Measurements from ENCODE around the gene GLRX5. TPM values are rescaled to one million over a fixed set of nuclear protein-coding genes. Genes with fewer than 3 reads are reported as not detected.

The GLRX5 gene
- total and polyA plus RNA-seq, 2 experiments from 2014 or later = 91.4 to 130 TPM

DNA sequence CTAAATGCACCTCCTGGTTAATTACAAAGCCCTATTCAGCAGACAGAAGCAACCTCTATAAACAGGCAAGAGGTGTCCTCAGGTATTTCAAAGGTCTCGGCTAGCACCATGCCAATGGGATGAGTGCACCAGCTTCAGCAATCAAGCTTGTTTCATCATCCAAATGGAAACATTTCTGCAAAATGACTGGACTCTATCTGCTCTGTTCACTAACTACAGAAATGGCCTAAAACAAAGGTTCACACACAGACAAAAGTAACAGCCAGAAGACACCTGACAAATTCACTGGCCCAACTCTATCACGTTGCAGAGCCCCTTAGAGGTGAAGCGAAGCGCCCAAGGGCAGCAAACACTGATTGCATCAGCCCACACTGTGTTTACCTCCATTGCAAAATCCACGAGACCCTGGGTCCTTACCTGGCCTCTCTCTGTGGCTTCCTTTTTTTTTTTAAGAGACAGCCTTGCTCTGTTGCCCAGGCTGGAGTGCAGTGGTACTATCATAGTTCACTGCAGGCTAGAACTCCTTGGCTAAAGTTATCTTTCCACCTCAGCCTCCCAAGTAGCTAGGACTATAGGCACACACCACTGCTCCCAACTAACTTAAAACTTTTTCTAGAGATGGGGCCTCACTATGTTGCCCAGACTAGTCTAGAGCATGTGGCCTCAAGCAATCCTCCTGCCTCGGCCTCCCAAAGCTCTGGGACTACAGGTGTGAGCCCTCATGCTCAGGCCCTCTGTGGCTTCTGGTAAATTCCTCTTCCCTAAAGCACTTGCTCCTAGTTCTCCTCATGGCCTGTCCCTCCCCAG, 9.9 kb upstream of the GLRX5 start:
- no peaks in the 10 kb centered on the region for H3K27me3 ChIP-seq (ENCODE audit: insufficient read depth)
- peaks cover 16% of the 10 kb centered on the region for H4K20me1 ChIP-seq (replicated peaks; ENCODE audit: insufficient read depth)
- H3K27ac ChIP-seq (ENCODE audit: low read depth) = no peak overlapping the region
- peaks cover 15% of the 10 kb centered on the region for H3K4me1 ChIP-seq (ENCODE audit: insufficient read depth)
- DNase-seq (ENCODE audit: low spot score) (no peak), ATAC-seq (no peak)
- H3K79me2 ChIP-seq (replicated peaks; ENCODE audit: insufficient read depth) = peaks cover 10% of the 10 kb centered on the region
- Mint-ChIP-seq H3K27me3 (ENCODE audit: insufficient read depth, low read depth, poor library complexity) (peaks cover 7% of the 10 kb centered on the region), H3K36me3 (ENCODE audit: low read depth) (peaks cover 2% of the 10 kb centered on the region; the same call in 1 of the 3 replicates), H3K9me3 (no peaks in the 10 kb centered on the region), H3K27ac (peak overlapping the region; percentile 89), H3K4me3 (no peak overlapping the region), H3K4me1 (peaks cover 30% of the 10 kb centered on the region)
- TF ChIP-seq NANOG (IDR thresholded peaks at IDR 0.05; ENCODE audit: borderline replicate concordance) = no peak
- TF ChIP-seq, protein P1, sequence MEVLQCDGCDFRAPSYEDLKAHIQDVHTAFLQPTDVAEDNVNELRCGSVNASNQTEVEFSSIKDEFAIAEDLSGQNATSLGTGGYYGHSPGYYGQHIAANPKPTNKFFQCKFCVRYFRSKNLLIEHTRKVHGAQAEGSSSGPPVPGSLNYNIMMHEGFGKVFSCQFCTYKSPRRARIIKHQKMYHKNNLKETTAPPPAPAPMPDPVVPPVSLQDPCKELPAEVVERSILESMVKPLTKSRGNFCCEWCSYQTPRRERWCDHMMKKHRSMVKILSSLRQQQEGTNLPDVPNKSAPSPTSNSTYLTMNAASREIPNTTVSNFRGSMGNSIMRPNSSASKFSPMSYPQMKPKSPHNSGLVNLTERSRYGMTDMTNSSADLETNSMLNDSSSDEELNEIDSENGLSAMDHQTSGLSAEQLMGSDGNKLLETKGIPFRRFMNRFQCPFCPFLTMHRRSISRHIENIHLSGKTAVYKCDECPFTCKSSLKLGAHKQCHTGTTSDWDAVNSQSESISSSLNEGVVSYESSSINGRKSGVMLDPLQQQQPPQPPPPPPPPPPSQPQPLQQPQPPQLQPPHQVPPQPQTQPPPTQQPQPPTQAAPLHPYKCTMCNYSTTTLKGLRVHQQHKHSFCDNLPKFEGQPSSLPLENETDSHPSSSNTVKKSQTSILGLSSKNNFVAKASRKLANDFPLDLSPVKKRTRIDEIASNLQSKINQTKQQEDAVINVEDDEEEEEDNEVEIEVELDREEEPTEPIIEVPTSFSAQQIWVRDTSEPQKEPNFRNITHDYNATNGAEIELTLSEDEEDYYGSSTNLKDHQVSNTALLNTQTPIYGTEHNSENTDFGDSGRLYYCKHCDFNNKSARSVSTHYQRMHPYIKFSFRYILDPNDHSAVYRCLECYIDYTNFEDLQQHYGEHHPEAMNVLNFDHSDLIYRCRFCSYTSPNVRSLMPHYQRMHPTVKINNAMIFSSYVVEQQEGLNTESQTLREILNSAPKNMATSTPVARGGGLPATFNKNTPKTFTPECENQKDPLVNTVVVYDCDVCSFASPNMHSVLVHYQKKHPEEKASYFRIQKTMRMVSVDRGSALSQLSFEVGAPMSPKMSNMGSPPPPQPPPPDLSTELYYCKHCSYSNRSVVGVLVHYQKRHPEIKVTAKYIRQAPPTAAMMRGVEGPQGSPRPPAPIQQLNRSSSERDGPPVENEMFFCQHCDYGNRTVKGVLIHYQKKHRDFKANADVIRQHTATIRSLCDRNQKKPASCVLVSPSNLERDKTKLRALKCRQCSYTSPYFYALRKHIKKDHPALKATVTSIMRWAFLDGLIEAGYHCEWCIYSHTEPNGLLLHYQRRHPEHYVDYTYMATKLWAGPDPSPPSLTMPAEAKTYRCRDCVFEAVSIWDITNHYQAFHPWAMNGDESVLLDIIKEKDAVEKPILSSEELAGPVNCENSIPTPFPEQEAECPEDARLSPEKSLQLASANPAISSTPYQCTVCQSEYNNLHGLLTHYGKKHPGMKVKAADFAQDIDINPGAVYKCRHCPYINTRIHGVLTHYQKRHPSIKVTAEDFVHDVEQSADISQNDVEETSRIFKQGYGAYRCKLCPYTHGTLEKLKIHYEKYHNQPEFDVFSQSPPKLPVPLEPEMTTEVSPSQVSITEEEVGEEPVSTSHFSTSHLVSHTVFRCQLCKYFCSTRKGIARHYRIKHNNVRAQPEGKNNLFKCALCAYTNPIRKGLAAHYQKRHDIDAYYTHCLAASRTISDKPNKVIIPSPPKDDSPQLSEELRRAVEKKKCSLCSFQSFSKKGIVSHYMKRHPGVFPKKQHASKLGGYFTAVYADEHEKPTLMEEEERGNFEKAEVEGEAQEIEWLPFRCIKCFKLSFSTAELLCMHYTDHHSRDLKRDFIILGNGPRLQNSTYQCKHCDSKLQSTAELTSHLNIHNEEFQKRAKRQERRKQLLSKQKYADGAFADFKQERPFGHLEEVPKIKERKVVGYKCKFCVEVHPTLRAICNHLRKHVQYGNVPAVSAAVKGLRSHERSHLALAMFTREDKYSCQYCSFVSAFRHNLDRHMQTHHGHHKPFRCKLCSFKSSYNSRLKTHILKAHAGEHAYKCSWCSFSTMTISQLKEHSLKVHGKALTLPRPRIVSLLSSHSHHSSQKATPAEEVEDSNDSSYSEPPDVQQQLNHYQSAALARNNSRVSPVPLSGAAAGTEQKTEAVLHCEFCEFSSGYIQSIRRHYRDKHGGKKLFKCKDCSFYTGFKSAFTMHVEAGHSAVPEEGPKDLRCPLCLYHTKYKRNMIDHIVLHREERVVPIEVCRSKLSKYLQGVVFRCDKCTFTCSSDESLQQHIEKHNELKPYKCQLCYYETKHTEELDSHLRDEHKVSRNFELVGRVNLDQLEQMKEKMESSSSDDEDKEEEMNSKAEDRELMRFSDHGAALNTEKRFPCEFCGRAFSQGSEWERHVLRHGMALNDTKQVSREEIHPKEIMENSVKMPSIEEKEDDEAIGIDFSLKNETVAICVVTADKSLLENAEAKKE (CRISPR knock-in tag; IDR thresholded peaks at IDR 0.05) = no peak
- no peak for TF ChIP-seq ZNF114 (CRISPR knock-in tag; IDR thresholded peaks at IDR 0.05)
- TF ChIP-seq, protein P2, sequence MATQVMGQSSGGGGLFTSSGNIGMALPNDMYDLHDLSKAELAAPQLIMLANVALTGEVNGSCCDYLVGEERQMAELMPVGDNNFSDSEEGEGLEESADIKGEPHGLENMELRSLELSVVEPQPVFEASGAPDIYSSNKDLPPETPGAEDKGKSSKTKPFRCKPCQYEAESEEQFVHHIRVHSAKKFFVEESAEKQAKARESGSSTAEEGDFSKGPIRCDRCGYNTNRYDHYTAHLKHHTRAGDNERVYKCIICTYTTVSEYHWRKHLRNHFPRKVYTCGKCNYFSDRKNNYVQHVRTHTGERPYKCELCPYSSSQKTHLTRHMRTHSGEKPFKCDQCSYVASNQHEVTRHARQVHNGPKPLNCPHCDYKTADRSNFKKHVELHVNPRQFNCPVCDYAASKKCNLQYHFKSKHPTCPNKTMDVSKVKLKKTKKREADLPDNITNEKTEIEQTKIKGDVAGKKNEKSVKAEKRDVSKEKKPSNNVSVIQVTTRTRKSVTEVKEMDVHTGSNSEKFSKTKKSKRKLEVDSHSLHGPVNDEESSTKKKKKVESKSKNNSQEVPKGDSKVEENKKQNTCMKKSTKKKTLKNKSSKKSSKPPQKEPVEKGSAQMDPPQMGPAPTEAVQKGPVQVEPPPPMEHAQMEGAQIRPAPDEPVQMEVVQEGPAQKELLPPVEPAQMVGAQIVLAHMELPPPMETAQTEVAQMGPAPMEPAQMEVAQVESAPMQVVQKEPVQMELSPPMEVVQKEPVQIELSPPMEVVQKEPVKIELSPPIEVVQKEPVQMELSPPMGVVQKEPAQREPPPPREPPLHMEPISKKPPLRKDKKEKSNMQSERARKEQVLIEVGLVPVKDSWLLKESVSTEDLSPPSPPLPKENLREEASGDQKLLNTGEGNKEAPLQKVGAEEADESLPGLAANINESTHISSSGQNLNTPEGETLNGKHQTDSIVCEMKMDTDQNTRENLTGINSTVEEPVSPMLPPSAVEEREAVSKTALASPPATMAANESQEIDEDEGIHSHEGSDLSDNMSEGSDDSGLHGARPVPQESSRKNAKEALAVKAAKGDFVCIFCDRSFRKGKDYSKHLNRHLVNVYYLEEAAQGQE (IDR thresholded peaks at IDR 0.05; ENCODE audit: unreplicated experiment) = no peak
- TF ChIP-seq, protein P3, sequence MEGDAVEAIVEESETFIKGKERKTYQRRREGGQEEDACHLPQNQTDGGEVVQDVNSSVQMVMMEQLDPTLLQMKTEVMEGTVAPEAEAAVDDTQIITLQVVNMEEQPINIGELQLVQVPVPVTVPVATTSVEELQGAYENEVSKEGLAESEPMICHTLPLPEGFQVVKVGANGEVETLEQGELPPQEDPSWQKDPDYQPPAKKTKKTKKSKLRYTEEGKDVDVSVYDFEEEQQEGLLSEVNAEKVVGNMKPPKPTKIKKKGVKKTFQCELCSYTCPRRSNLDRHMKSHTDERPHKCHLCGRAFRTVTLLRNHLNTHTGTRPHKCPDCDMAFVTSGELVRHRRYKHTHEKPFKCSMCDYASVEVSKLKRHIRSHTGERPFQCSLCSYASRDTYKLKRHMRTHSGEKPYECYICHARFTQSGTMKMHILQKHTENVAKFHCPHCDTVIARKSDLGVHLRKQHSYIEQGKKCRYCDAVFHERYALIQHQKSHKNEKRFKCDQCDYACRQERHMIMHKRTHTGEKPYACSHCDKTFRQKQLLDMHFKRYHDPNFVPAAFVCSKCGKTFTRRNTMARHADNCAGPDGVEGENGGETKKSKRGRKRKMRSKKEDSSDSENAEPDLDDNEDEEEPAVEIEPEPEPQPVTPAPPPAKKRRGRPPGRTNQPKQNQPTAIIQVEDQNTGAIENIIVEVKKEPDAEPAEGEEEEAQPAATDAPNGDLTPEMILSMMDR (conservative IDR thresholded peaks at IDR 0.05; ENCODE audit: low read depth in 2 of 2) = no peak
- TF ChIP-seq JUNB (IDR thresholded peaks at IDR 0.05; ENCODE audit: unreplicated experiment) = no peak
- TF ChIP-seq CREB1 (CRISPR knock-in tag; IDR thresholded peaks at IDR 0.05; ENCODE audit: low read depth) = no peak
- TF ChIP-seq ZNF331 (CRISPR knock-in tag; IDR thresholded peaks at IDR 0.05; ENCODE audit: low read depth) = no peak
- TF ChIP-seq EZH2 (IDR thresholded peaks at IDR 0.05; ENCODE audit: low read depth, unreplicated experiment) = no peak
- no peak for TF ChIP-seq EZH2phosphoT487 (IDR thresholded peaks at IDR 0.05; ENCODE audit: unreplicated experiment)
- no peak for TF ChIP-seq POLR2AphosphoS5 (IDR thresholded peaks at IDR 0.05; ENCODE audit: low read depth)
- TF ChIP-seq, protein P4, sequence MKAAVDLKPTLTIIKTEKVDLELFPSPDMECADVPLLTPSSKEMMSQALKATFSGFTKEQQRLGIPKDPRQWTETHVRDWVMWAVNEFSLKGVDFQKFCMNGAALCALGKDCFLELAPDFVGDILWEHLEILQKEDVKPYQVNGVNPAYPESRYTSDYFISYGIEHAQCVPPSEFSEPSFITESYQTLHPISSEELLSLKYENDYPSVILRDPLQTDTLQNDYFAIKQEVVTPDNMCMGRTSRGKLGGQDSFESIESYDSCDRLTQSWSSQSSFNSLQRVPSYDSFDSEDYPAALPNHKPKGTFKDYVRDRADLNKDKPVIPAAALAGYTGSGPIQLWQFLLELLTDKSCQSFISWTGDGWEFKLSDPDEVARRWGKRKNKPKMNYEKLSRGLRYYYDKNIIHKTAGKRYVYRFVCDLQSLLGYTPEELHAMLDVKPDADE (IDR thresholded peaks at IDR 0.05) = no peak
- TF ChIP-seq STAT1 (IDR thresholded peaks at IDR 0.05; ENCODE audit: unreplicated experiment) = no peak
- H3K4me3 ChIP-seq = no peak overlapping the region
- H2AFZ ChIP-seq = no peak overlapping the region
- H3F3A ChIP-seq (replicated peaks; ENCODE audit: low read depth) = no peaks in the 10 kb centered on the region
- H3K36me3 ChIP-seq (ENCODE audit: insufficient read depth) = no peaks in the 10 kb centered on the region
- H3K9me2 ChIP-seq (ENCODE audit: insufficient read depth) = no peaks in the 10 kb centered on the region
- H3K4me2 ChIP-seq = 0 out of 2 replicates have a peak overlapping the region, but pooled peaks have one; percentile 43
